Activated CD8-positive, alpha-beta T cell treated with anti-CD3 and anti-CD28 coated beads for 36 hours (primary cell): Measurements from ENCODE around the gene EDEM1. TPM values are rescaled to one million over a fixed set of nuclear protein-coding genes. Genes with fewer than 3 reads are reported as not detected.

Experiments used
- ATAC-seq: fragments of 200-7000 bp; cut with Tn5 transposase; one replicate; pipeline ENCODE4 v1.10.0; 2021; ENCODE audit warnings: mild to moderate bottlenecking, moderate library complexity
- CTCF ChIA-PET: fragments of 350-600 bp; sonication (Branson Sonifier 250); formaldehyde crosslinking; loops from one replicate; lab custom pipeline; 2021; ENCODE audit warnings: antibody characterized with exemption; lab: Charles Lee
- POLR2A ChIA-PET: fragments of 350-600 bp; sonication (Branson Sonifier 250); formaldehyde crosslinking; loops from one replicate; lab custom pipeline; 2021; ENCODE audit warnings: antibody characterized with exemption; lab: Charles Lee
- DNase-seq: peaks from one replicate; pipeline ENCODE4 v3.0.0-alpha.2; 2020
- H3K27ac Mint-ChIP-seq: one replicate; pipeline ENCODE4 v1.8.0; 2021; ENCODE audit warnings: mild to moderate bottlenecking, mixed read lengths
- H3K27me3 Mint-ChIP-seq: one replicate; pipeline ENCODE4 v1.8.0; 2021; ENCODE audit warnings: mixed read lengths
- H3K36me3 Mint-ChIP-seq: one replicate; pipeline ENCODE4 v1.8.0; 2021; ENCODE audit warnings: low read depth, mixed read lengths
- H3K4me1 Mint-ChIP-seq: one replicate; pipeline ENCODE4 v1.8.0; 2021; ENCODE audit warnings: low read depth, mixed read lengths
- H3K4me3 Mint-ChIP-seq: one replicate; pipeline ENCODE4 v1.8.0; 2021; ENCODE audit warnings: mild to moderate bottlenecking, moderate library complexity, mixed read lengths
- H3K9me3 Mint-ChIP-seq: one replicate; pipeline ENCODE4 v1.8.0; 2021; ENCODE audit warnings: mixed read lengths
- CTCF ChIP-seq: fragments of 200-600 bp; IDR thresholded peaks from one replicate; pipeline ENCODE4 v1.8.0; 2022; ENCODE audit warnings: antibody characterized with exemption, mild to moderate bottlenecking
- intact Hi-C: fragments of 100-400 bp; cut with micrococcal nuclease; formaldehyde crosslinking; loops from one replicate; pipeline ENCODE4 v1.10.0; 2022
- total RNA-seq, 2 experiments: library from RNA; stranded (reverse); gene quantifications; one replicate each; pipeline ENCODE4 v1.2.3, GENCODE V29; 2021

EDEM1 gene
- total RNA-seq, 2 experiments from 2014 or later: 156 to 159 TPM

GRCh38 chr3:5210926-5211325, 23.4 kb downstream of the EDEM1 start:
- DNase-seq: no peak
- Mint-ChIP-seq H3K9me3 (no peaks in the 10 kb centered on the region), H3K4me3 (no peak overlapping the region), H3K36me3 (peaks cover 91% of the 10 kb centered on the region), H3K4me1 (peaks cover 11% of the 10 kb centered on the region), H3K27ac (no peak overlapping the region), H3K27me3 (no peaks in the 10 kb centered on the region)
- ATAC-seq: no peak
- ChIA-PET CTCF (no interaction called here), POLR2A (no interaction called here)
- TF ChIP-seq CTCF: no peak
- intact Hi-C loops: no loop called here

GRCh38 chr3:5212628-5213573, 25.4 kb downstream of the EDEM1 start:
- DNase-seq (no peak), ATAC-seq (no peak)
- Mint-ChIP-seq H3K4me3 (no peak overlapping the region), H3K27ac (peak overlapping the region; percentile 62), H3K36me3 (peaks cover 87% of the 10 kb centered on the region), H3K27me3 (no peaks in the 10 kb centered on the region), H3K4me1 (peaks cover 13% of the 10 kb centered on the region), H3K9me3 (no peaks in the 10 kb centered on the region)
- POLR2A ChIA-PET: interaction anchor here (1.0 kb wide), 1 partner anchor 81 kb away, joined by 3 read pairs; no protein-coding TSS in a partner anchor
- TF ChIP-seq CTCF: no peak
- intact Hi-C loops: no loop called here
- CTCF ChIA-PET: interaction anchor here (0.8 to 1.0 kb wide), 2 partner anchors 14 to 15 kb away, joined by 3 read pairs; no protein-coding TSS in a partner anchor

DNA sequence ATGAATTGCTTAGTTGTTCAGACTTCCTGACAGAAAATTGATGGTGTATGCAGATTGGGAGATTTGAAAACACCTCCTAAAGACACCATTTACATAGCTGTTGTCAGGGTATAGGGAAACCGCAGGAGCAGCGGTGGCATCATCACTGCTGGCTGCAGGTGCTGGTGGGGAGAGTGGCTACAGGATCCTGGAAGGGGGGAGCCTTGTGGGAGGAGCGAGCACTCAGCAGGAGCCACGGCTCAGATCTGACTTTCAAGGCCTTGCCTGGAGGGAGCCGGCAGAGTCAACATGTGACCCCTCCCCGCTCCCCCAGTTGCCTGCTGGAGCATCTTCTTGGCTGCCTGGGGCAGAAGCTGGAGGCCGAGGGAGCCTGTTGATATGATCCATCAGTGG, 26.1 kb downstream of the EDEM1 start:
- peaks cover 15% of the 10 kb centered on the region for H3K4me1 Mint-ChIP-seq
- ATAC-seq (no peak), DNase-seq (no peak)
- no peak overlapping the region for H3K4me3 Mint-ChIP-seq
- ChIA-PET CTCF (interaction anchor here (1.0 kb wide), 1 partner anchor 14 kb away, joined by 3 read pairs; no protein-coding TSS in a partner anchor), POLR2A (no interaction called here)
- intact Hi-C loops: no loop called here
- H3K9me3 Mint-ChIP-seq: no peaks in the 10 kb centered on the region
- TF ChIP-seq CTCF: no peak
- peaks cover 85% of the 10 kb centered on the region for H3K36me3 Mint-ChIP-seq
- H3K27ac Mint-ChIP-seq: peak overlapping the region; percentile 17
- H3K27me3 Mint-ChIP-seq: no peaks in the 10 kb centered on the region

- H3K4me1 Mint-ChIP-seq: peaks cover 17% of the 10 kb centered on the region
- H3K9me3 Mint-ChIP-seq: no peaks in the 10 kb centered on the region
- no peak for TF ChIP-seq CTCF
- H3K27me3 Mint-ChIP-seq: no peaks in the 10 kb centered on the region
- ChIA-PET POLR2A (no interaction called here), CTCF (interaction anchor here (1.5 kb wide), 1 partner anchor 14 kb away, joined by 4 read pairs; no protein-coding TSS in a partner anchor)
- intact Hi-C loops: no loop called here
- peaks cover 82% of the 10 kb centered on the region for H3K36me3 Mint-ChIP-seq
- DNase-seq (no peak), ATAC-seq (no peak)
- no peak overlapping the region for H3K4me3 Mint-ChIP-seq
- peak overlapping the region; percentile 12 for H3K27ac Mint-ChIP-seq
Measured at GRCh38 chr3:5214352-5214751, 26.8 kb downstream of the EDEM1 start.
